ENCODE measurements around the gene SRP9.

GRCh38 chr1:225811622-225812487 lies 34.2 kb downstream of the SRP9 start:
- TF ChIP-seq, protein P1, sequence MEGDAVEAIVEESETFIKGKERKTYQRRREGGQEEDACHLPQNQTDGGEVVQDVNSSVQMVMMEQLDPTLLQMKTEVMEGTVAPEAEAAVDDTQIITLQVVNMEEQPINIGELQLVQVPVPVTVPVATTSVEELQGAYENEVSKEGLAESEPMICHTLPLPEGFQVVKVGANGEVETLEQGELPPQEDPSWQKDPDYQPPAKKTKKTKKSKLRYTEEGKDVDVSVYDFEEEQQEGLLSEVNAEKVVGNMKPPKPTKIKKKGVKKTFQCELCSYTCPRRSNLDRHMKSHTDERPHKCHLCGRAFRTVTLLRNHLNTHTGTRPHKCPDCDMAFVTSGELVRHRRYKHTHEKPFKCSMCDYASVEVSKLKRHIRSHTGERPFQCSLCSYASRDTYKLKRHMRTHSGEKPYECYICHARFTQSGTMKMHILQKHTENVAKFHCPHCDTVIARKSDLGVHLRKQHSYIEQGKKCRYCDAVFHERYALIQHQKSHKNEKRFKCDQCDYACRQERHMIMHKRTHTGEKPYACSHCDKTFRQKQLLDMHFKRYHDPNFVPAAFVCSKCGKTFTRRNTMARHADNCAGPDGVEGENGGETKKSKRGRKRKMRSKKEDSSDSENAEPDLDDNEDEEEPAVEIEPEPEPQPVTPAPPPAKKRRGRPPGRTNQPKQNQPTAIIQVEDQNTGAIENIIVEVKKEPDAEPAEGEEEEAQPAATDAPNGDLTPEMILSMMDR (IDR thresholded peaks at IDR 0.05): no peak
- no peak for TF ChIP-seq POLR2A (IDR thresholded peaks at IDR 0.05)
